SK-N-SH treated with all-trans-retinoic acid at 6 μM for 48 hours (cell line): ENCODE results near the gene BPIFB3.
"Not testable (repeated sequence)": the region's sequence is repeated elsewhere in the genome, so short reads cannot be mapped to it uniquely, and the experiment has no call there.

Source experiments
- ATAC-seq: fragments of 200-7000 bp; cut with Tn5 transposase; 3 replicates; pipeline ENCODE4 v1.9.1; 2020; ENCODE audit warnings: mild to moderate bottlenecking, moderate library complexity
- ARNTL ChIP-seq: fragments of 450-650 bp; formaldehyde crosslinking; IDR thresholded peaks from 2 replicates; pipeline ENCODE4 v1.5.0; 2020; ENCODE audit warnings: low read depth, mild to moderate bottlenecking, moderate library complexity, borderline replicate concordance
- BACH2 ChIP-seq: fragments of 250-450 bp; sonication (Bioruptor Pico); IDR thresholded peaks from 2 replicates; pipeline ENCODE4 v1.9.0; 2021; ENCODE audit warnings: mild to moderate bottlenecking, borderline replicate concordance
- CREB5 ChIP-seq: fragments of 250-450 bp; sonication (Bioruptor Pico); IDR thresholded peaks from 2 replicates; pipeline ENCODE4 v1.5.1; 2020; ENCODE audit warnings: low read depth, mild to moderate bottlenecking, moderate library complexity
- CSDC2 ChIP-seq: fragments of 250-450 bp; sonication (Bioruptor Pico); IDR thresholded peaks from 2 replicates; pipeline ENCODE4 v1.5.0; 2020; ENCODE audit warnings: mild to moderate bottlenecking, moderate library complexity
- CSRNP3 ChIP-seq: fragments of 250-450 bp; sonication (Bioruptor Pico); IDR thresholded peaks from 2 replicates; pipeline ENCODE4 v1.5.1; 2021; ENCODE audit warnings: mild to moderate bottlenecking, moderate library complexity
- ESRRG ChIP-seq: fragments of 250-450 bp; sonication (Bioruptor Pico); IDR thresholded peaks from 2 replicates; pipeline ENCODE4 v1.6.1; 2021; ENCODE audit warnings: mild to moderate bottlenecking
- GLIS3 ChIP-seq: fragments of 250-450 bp; sonication (Bioruptor Pico); IDR thresholded peaks from 2 replicates; pipeline ENCODE4 v1.5.0; 2020; ENCODE audit warnings: mild to moderate bottlenecking, moderate library complexity
- ISL1 ChIP-seq: fragments of 250-450 bp; sonication (Bioruptor Pico); IDR thresholded peaks from 2 replicates; pipeline ENCODE4 v2.1.2; 2022; ENCODE audit warnings: mild to moderate bottlenecking, moderate library complexity
- OSR1 ChIP-seq: fragments of 250-450 bp; sonication (Bioruptor Pico); IDR thresholded peaks from 2 replicates; pipeline ENCODE4 v1.8.0; 2022; ENCODE audit warnings: moderate library complexity, mild to moderate bottlenecking, inconsistent platforms
- PATZ1 ChIP-seq: fragments of 250-450 bp; sonication (Bioruptor Pico); IDR thresholded peaks from 2 replicates; pipeline ENCODE4 v1.8.0; 2020; ENCODE audit warnings: mild to moderate bottlenecking, moderate library complexity, borderline replicate concordance
- POU6F1 ChIP-seq: fragments of 250-450 bp; sonication (Bioruptor Pico); IDR thresholded peaks from 2 replicates; pipeline ENCODE4 v1.8.0; 2021; ENCODE audit warnings: low read depth, mild to moderate bottlenecking, moderate library complexity, borderline replicate concordance
- PPARA ChIP-seq: fragments of 250-450 bp; sonication (Bioruptor Pico); IDR thresholded peaks from 2 replicates; pipeline ENCODE4 v1.5.0; 2020; ENCODE audit warnings: mild to moderate bottlenecking, borderline replicate concordance
- RARB ChIP-seq: fragments of 250-450 bp; sonication (Bioruptor Pico); IDR thresholded peaks from 2 replicates; pipeline ENCODE4 v1.8.0; 2021; ENCODE audit warnings: mild to moderate bottlenecking, moderate library complexity
- SNAI2 ChIP-seq: fragments of 250-450 bp; sonication (Bioruptor Pico); IDR thresholded peaks from 2 replicates; pipeline ENCODE4 v1.5.0; 2020; ENCODE audit warnings: mild to moderate bottlenecking, moderate library complexity
- TCF4 ChIP-seq: fragments of 250-450 bp; sonication (Bioruptor Pico); IDR thresholded peaks from 2 replicates; pipeline ENCODE4 v1.8.0; 2021; ENCODE audit warnings: mild to moderate bottlenecking, moderate library complexity, borderline replicate concordance
- TOX ChIP-seq: fragments of 250-450 bp; sonication (Bioruptor Pico); IDR thresholded peaks from 2 replicates; pipeline ENCODE4 v1.8.0; 2021; ENCODE audit warnings: mild to moderate bottlenecking, moderate library complexity, borderline replicate concordance
- TSHZ2 ChIP-seq: fragments of 250-450 bp; sonication (Bioruptor Pico); IDR thresholded peaks from 2 replicates; pipeline ENCODE4 v1.5.0; 2020; ENCODE audit warnings: mild to moderate bottlenecking, moderate library complexity
- ZC3H10 ChIP-seq: fragments of 250-450 bp; sonication (Bioruptor Pico); IDR thresholded peaks from 2 replicates; pipeline ENCODE4 v1.5.1; 2021; ENCODE audit warnings: mild to moderate bottlenecking, moderate library complexity
- ZFP3 ChIP-seq: fragments of 250-450 bp; sonication (Bioruptor Pico); IDR thresholded peaks from 2 replicates; pipeline ENCODE4 v1.5.0; 2020; ENCODE audit warnings: mild to moderate bottlenecking, moderate library complexity
- ZFP30 ChIP-seq: fragments of 450-650 bp; formaldehyde crosslinking; IDR thresholded peaks from 2 replicates; pipeline ENCODE4 v1.5.0; 2022; ENCODE audit warnings: mild to moderate bottlenecking, moderate library complexity
- ZNF565 ChIP-seq: fragments of 450-650 bp; formaldehyde crosslinking; conservative IDR thresholded peaks from 2 replicates; pipeline ENCODE4 v1.5.0; 2020; ENCODE audit warnings: low read depth, mild to moderate bottlenecking, moderate library complexity
- ZNF70 ChIP-seq: fragments of 450-650 bp; formaldehyde crosslinking; IDR thresholded peaks from 2 replicates; pipeline ENCODE4 v1.5.0; 2020; ENCODE audit warnings: mild to moderate bottlenecking, moderate library complexity
- ZNF8 ChIP-seq: fragments of 450-650 bp; formaldehyde crosslinking; IDR thresholded peaks from 2 replicates; pipeline ENCODE4 v1.5.0; 2020; ENCODE audit warnings: mild to moderate bottlenecking, moderate library complexity

The BPIFB3 gene

GRCh38 chr20:33113387-33113908 is 59.7 kb downstream of the BPIFB3 start (continued):
- TF ChIP-seq TCF4 (CRISPR knock-in tag) = no peak
- no peak for TF ChIP-seq ZNF70 (CRISPR knock-in tag)
- no peak for TF ChIP-seq BACH2 (CRISPR knock-in tag)
- TF ChIP-seq ZNF8 (CRISPR knock-in tag) = no peak
- TF ChIP-seq ARNTL = no peak
- no peak for TF ChIP-seq PPARA (CRISPR knock-in tag)
- no peak for TF ChIP-seq ESRRG (CRISPR knock-in tag)
- TF ChIP-seq ZFP30 (CRISPR knock-in tag) = no peak
- TF ChIP-seq TOX (CRISPR knock-in tag) = no peak
- TF ChIP-seq ZNF565 (CRISPR knock-in tag) = no peak

- not testable (repeated sequence) for ATAC-seq
Observed at GRCh38 chr20:33115501-33115900, 61.8 kb downstream of the BPIFB3 start.

- no peak for ATAC-seq
- TF ChIP-seq BACH2 (CRISPR knock-in tag) = no peak
- no peak for TF ChIP-seq TSHZ2 (CRISPR knock-in tag)
- no peak for TF ChIP-seq ZC3H10 (CRISPR knock-in tag)
- TF ChIP-seq OSR1 = no peak
- no peak for TF ChIP-seq PPARA (CRISPR knock-in tag)
- no peak for TF ChIP-seq SNAI2
- no peak for TF ChIP-seq ISL1
- TF ChIP-seq RARB (CRISPR knock-in tag) = no peak
- TF ChIP-seq CSRNP3 (CRISPR knock-in tag) = no peak
- no peak for TF ChIP-seq ZNF70 (CRISPR knock-in tag)
- TF ChIP-seq GLIS3 (CRISPR knock-in tag) = no peak
- no peak for TF ChIP-seq ZFP30 (CRISPR knock-in tag)
- no peak for TF ChIP-seq ARNTL
- TF ChIP-seq CSDC2 = no peak
- TF ChIP-seq PATZ1 (CRISPR knock-in tag) = no peak
- TF ChIP-seq ZFP3 (CRISPR knock-in tag) = no peak
- no peak for TF ChIP-seq CREB5 (CRISPR knock-in tag)
- TF ChIP-seq POU6F1 (CRISPR knock-in tag) = no peak
- no peak for TF ChIP-seq ESRRG (CRISPR knock-in tag)
- TF ChIP-seq TCF4 (CRISPR knock-in tag) = no peak
- TF ChIP-seq, all 23 proteins: peak for 0
Observed at GRCh38 chr20:33119725-33120720, 66.3 kb downstream of the BPIFB3 start.
